Endothelial cell (in vitro differentiated cells): ENCODE data around the gene PARVB. TPM values are rescaled to one million over a fixed set of nuclear protein-coding genes. Genes with fewer than 3 reads are reported as not detected.

Source experiments
- DNase-seq: peaks from one replicate; pipeline ENCODE4 v3.0.0; 2021; ENCODE audit warnings: low spot score
- H3K27ac Mint-ChIP-seq: one replicate; pipeline ENCODE4 v1.8.0; 2021; ENCODE audit warnings: mixed read lengths, inconsistent platforms; ENCODE audit not compliant: unreplicated experiment
- H3K27me3 Mint-ChIP-seq: one replicate; pipeline ENCODE4 v1.8.0; 2021; ENCODE audit warnings: mild to moderate bottlenecking, moderate library complexity, mixed read lengths, inconsistent platforms; ENCODE audit not compliant: unreplicated experiment
- H3K36me3 Mint-ChIP-seq: one replicate; pipeline ENCODE4 v1.8.0; 2021; ENCODE audit warnings: mild to moderate bottlenecking, low read depth, mixed read lengths, inconsistent platforms; ENCODE audit not compliant: unreplicated experiment
- H3K4me1 Mint-ChIP-seq: one replicate; pipeline ENCODE4 v1.8.0; 2021; ENCODE audit warnings: mild to moderate bottlenecking, mixed read lengths, inconsistent platforms; ENCODE audit not compliant: unreplicated experiment
- H3K4me3 Mint-ChIP-seq: one replicate; pipeline ENCODE4 v1.8.0; 2021; ENCODE audit warnings: mild to moderate bottlenecking, mixed read lengths, inconsistent platforms; ENCODE audit not compliant: unreplicated experiment
- H3K9me3 Mint-ChIP-seq: one replicate; pipeline ENCODE4 v1.8.0; 2021; ENCODE audit warnings: mixed read lengths, inconsistent platforms; ENCODE audit not compliant: unreplicated experiment
- total RNA-seq: library from RNA; stranded (reverse); fragmentation: NEBNext Ultra II Directional; extraction: Animal tissue kit (Norgen Biotek cat#: 25700); gene quantifications from one replicate; pipeline ENCODE4 v1.2.1, GENCODE V29; 2021; ENCODE audit not compliant: unreplicated experiment
- TF ChIP-seq, protein P1 (sequence below): fragments of 200-600 bp; sonication (generic); IDR thresholded peaks from one replicate; pipeline ENCODE4 v1.5.0; 2021; ENCODE audit warnings: antibody characterized with exemption; ENCODE audit not compliant: unreplicated experiment

Gene PARVB
- total RNA-seq, 1 donor from 2014 or later: 105 TPM

DNA sequence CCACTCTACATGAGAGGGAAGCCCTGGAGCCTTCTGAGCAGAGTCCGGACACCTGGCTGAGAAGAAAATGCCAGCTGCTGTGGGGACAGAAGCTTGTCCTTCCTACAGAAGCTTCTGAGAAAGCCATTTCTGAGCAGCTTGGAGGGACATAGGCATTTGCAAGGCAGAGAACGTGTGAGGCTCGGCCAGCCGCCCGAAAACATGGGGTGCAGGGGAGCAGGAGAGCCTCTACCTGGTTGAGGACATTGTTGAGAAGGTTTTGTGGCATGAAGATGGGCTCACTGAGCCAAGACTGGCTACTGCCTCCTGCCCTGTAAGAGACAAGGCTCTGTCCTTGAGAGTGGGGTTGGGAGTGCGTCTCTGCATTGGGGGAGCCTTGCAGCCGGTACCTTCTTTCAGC is 43.5 kb upstream of the PARVB start:
- Mint-ChIP-seq H3K36me3 (peaks cover 33% of the 10 kb centered on the region), H3K4me3 (no peak overlapping the region), H3K4me1 (no peaks in the 10 kb centered on the region), H3K9me3 (no peaks in the 10 kb centered on the region), H3K27ac (no peak overlapping the region), H3K27me3 (peaks cover 4% of the 10 kb centered on the region)
- DNase-seq: no peak
- TF ChIP-seq, protein P1, sequence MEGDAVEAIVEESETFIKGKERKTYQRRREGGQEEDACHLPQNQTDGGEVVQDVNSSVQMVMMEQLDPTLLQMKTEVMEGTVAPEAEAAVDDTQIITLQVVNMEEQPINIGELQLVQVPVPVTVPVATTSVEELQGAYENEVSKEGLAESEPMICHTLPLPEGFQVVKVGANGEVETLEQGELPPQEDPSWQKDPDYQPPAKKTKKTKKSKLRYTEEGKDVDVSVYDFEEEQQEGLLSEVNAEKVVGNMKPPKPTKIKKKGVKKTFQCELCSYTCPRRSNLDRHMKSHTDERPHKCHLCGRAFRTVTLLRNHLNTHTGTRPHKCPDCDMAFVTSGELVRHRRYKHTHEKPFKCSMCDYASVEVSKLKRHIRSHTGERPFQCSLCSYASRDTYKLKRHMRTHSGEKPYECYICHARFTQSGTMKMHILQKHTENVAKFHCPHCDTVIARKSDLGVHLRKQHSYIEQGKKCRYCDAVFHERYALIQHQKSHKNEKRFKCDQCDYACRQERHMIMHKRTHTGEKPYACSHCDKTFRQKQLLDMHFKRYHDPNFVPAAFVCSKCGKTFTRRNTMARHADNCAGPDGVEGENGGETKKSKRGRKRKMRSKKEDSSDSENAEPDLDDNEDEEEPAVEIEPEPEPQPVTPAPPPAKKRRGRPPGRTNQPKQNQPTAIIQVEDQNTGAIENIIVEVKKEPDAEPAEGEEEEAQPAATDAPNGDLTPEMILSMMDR: no peak

DNA sequence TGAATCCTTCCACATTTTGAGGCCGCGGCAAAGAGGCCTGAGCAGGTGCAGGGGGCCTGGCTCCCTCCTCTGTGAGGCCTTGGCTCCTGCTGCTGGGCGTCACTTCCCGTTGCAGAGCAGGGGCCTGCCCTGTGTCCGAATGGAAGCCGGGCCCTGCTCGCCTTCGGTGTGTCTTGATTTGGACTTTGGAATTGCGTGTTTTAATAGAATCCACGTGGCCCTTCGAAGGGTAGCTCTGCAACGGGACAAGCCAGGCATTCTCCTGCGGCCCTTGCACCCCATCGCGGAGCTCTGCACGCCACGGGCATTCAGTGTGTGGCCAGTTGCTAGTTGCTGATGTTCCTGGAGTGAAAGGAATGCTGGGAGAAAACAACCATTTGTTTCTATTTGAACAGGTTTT is 43.1 kb upstream of the PARVB start:
- peaks cover 4% of the 10 kb centered on the region for H3K27me3 Mint-ChIP-seq
- H3K4me1 Mint-ChIP-seq: no peaks in the 10 kb centered on the region
- no peak for DNase-seq
- no peak overlapping the region for H3K4me3 Mint-ChIP-seq
- H3K36me3 Mint-ChIP-seq: peaks cover 29% of the 10 kb centered on the region
- TF ChIP-seq, protein P1: no peak
- H3K27ac Mint-ChIP-seq: no peak overlapping the region
- H3K9me3 Mint-ChIP-seq: no peaks in the 10 kb centered on the region

DNA sequence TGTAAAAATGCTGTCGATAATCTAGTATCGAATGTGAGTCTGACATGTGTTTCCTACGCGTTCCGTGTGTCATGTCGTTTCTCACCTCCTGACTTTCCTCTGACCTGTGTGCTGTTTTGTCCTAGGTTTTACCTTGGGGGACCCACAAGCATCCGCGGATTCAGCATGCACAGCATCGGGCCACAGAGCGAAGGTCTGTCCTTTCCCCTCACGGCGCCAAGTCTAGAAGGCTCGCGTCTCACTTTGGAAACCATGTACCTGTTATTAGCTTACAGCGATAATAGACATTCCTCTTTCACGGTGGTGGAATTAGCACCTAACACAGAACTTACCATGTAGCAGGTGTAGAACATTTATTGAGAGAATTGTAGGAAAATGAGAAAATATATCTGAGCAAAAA is 40.3 kb upstream of the PARVB start:
- Mint-ChIP-seq H3K36me3 (peaks cover 21% of the 10 kb centered on the region), H3K4me3 (peak overlapping the region; percentile 45), H3K27ac (no peak overlapping the region), H3K9me3 (no peaks in the 10 kb centered on the region), H3K4me1 (no peaks in the 10 kb centered on the region), H3K27me3 (peaks cover 5% of the 10 kb centered on the region)
- no peak for DNase-seq
- TF ChIP-seq, protein P1: no peak

DNA sequence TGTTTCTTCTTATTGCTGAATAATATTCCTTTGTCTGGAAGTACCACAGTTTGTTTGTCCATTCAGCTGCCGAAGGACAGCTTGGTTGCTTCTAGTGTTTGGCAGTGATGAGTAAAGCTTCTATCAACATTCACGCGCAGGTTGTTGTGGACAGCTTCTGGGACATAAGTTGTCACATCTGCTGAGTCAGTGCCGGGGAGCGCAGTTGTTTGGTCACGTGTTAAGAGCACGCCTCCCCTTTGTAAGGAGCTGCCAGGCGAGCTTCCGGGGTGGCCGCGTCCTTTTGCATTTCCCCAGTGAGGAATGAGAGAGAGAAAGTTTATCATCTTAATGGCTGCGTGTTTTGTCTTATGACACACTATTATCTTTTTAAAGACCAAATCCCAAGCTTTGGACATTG is 38.6 kb upstream of the PARVB start:
- DNase-seq: no peak
- TF ChIP-seq, protein P1: no peak
- Mint-ChIP-seq H3K27ac (no peak overlapping the region), H3K27me3 (peaks cover 3% of the 10 kb centered on the region), H3K9me3 (no peaks in the 10 kb centered on the region), H3K4me1 (no peaks in the 10 kb centered on the region), H3K4me3 (no peak overlapping the region), H3K36me3 (peaks cover 6% of the 10 kb centered on the region)

DNA sequence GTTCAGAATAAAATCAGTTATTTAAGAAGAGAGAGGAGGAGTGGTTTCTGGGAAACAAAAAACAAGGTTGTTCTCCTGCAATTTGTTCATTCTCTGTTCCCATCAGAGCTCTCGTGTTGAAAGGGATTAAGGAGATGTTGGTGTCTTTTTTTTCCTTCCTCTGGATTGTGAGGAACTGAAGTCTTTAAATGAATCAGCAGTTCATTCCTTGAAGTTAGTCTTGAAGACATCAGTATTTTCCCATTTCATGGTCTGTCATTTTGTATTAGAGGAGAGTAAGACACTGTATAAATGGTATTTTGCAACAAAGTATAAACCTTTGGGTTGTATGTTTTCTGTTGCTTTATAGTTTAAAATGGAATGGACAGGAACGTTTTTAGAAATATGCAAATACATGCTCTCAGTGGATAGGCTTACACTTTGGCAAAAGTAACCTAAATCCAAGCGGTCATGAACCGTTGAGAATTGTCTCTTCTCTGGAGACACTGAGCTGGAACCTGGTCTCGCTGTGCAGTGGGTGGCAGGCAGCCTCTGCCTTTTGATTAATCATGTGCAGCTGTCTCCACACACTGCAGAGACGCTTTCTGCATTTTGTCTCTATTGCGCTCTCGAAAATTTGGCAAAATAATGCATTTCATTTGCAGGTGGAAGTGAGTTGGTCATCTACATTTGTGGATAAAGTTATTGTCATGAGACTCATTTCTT is 35.8 kb upstream of the PARVB start:
- H3K4me3 Mint-ChIP-seq: no peak overlapping the region
- TF ChIP-seq, protein P1: no peak
- DNase-seq: no peak
- no peaks in the 10 kb centered on the region for H3K4me1 Mint-ChIP-seq
- peaks cover 3% of the 10 kb centered on the region for H3K27me3 Mint-ChIP-seq
- H3K36me3 Mint-ChIP-seq: peaks cover 12% of the 10 kb centered on the region
- no peak overlapping the region for H3K27ac Mint-ChIP-seq
- H3K9me3 Mint-ChIP-seq: no peaks in the 10 kb centered on the region
